Sigmoid colon (tissue), 3 donors: ENCODE measurements around the gene EBF4.

Experiments
- CTCF ChIP-seq, 4 experiments: fragments of 450-650 bp in 3 of 4; fragments of 200-600 bp in 1 of 4; IDR thresholded peaks; one replicate each; pipeline ENCODE4 v1.5.1; 2016 to 2019; ENCODE audit warnings: antibody characterized with exemption in 4 of 4, mild to moderate bottlenecking in 3 of 4, moderate library complexity in 2 of 4
- POLR2A ChIP-seq, 2 donors: fragments of 450-650 bp; IDR thresholded peaks; one replicate each; pipeline ENCODE4 v1.6.1; 2016; ENCODE audit warnings: antibody characterized with exemption in 2 of 2, mild to moderate bottlenecking in 2 of 2, moderate library complexity in 2 of 2

GRCh38 chr20:2798814-2799213 is 106.2 kb downstream of the EBF4 start:
- TF ChIP-seq CTCF (IDR thresholded peaks at IDR 0.05) (no peak), POLR2A (IDR thresholded peaks at IDR 0.05) (no peak)
